IMR-90 (cell line): Measurements from ENCODE around the gene ZFYVE28.

Experiments
- BHLHE40 ChIP-seq: fragments of 150-350 bp; IDR thresholded peaks from 2 replicates; pipeline ENCODE4 v1.6.1; 2016; ENCODE audit warnings: mild to moderate bottlenecking, low read depth, low read length
- CEBPB ChIP-seq: IDR thresholded peaks from 2 replicates; pipeline ENCODE4 v1.6.1; 2012; ENCODE audit warnings: low read depth, low read length, improper control_type of control experiment
- CHD1 ChIP-seq: IDR thresholded peaks from 2 replicates; pipeline ENCODE4 v1.6.1; 2012; ENCODE audit warnings: low read depth, low read length, improper control_type of control experiment
- CTCF ChIP-seq: conservative IDR thresholded peaks from 2 replicates; pipeline ENCODE4 v1.5.1; 2012; ENCODE audit warnings: mild to moderate bottlenecking, low read depth, low read length, improper control_type of control experiment
- FOS ChIP-seq: fragments of 150-350 bp; IDR thresholded peaks from 2 replicates; pipeline ENCODE4 v1.6.1; 2016; ENCODE audit warnings: low read depth, low read length
- MAFK ChIP-seq: IDR thresholded peaks from 2 replicates; pipeline ENCODE4 v1.6.1; 2012; ENCODE audit warnings: low read depth, low read length, improper control_type of control experiment
- MAZ ChIP-seq: IDR thresholded peaks from 2 replicates; pipeline ENCODE4 v1.6.1; 2012; ENCODE audit warnings: low read depth, mild to moderate bottlenecking, low read length, improper control_type of control experiment, moderate library complexity, borderline replicate concordance
- POLR2A ChIP-seq: IDR thresholded peaks from 2 replicates; pipeline ENCODE4 v1.6.1; 2012; ENCODE audit warnings: mild to moderate bottlenecking, low read depth, low read length
- TF ChIP-seq, protein P1 (sequence below): fragments of 150-350 bp; IDR thresholded peaks from 2 replicates; pipeline ENCODE4 v1.6.1; 2016; ENCODE audit warnings: low read depth, mild to moderate bottlenecking, low read length, moderate library complexity, borderline replicate concordance

GRCh38 chr4:2350982-2351381, 67.5 kb downstream of the ZFYVE28 start:
- no peak for TF ChIP-seq CTCF
- no peak for TF ChIP-seq CHD1
- TF ChIP-seq, protein P1, sequence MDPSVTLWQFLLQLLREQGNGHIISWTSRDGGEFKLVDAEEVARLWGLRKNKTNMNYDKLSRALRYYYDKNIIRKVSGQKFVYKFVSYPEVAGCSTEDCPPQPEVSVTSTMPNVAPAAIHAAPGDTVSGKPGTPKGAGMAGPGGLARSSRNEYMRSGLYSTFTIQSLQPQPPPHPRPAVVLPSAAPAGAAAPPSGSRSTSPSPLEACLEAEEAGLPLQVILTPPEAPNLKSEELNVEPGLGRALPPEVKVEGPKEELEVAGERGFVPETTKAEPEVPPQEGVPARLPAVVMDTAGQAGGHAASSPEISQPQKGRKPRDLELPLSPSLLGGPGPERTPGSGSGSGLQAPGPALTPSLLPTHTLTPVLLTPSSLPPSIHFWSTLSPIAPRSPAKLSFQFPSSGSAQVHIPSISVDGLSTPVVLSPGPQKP = no peak
- no peak for TF ChIP-seq MAFK
- no peak for TF ChIP-seq CEBPB
- TF ChIP-seq POLR2A = no peak
- no peak for TF ChIP-seq MAZ
- no peak for TF ChIP-seq FOS
- TF ChIP-seq BHLHE40 = no peak
